DLD1 (cell line): Measurements from ENCODE around the gene NCOR1.
"Not testable (repeated sequence)": the region's sequence is repeated elsewhere in the genome, so short reads cannot be mapped to it uniquely, and the experiment has no call there.

Experiments used
- in situ Hi-C: cut with HindIII; loops from 2 replicates; pipeline ENCODE4 v1.10.0; 2017; ENCODE audit warnings: low sequenced_read_pairs

NCOR1 gene

GRCh38 chr17:16215965-16216316, 607 bp upstream of the NCOR1 start:
- in situ Hi-C loops: no loop called here

- in situ Hi-C loops: no loop called here
Observed at GRCh38 chr17:16215002-16215272, 397 bp downstream of the NCOR1 start.

GRCh38 chr17:16214190-16215001, 938 bp downstream of the NCOR1 start:
- in situ Hi-C loops: no loop called here

- in situ Hi-C loops: no loop called here
Observed at GRCh38 chr17:16212793-16213192, 2.5 kb downstream of the NCOR1 start.

- in situ Hi-C loops: no loop called here
Observed at GRCh38 chr17:16211590-16211989, 3.7 kb downstream of the NCOR1 start.

- in situ Hi-C loops: not testable (repeated sequence)
Observed at GRCh38 chr17:16204763-16205162, 10.6 kb downstream of the NCOR1 start.

GRCh38 chr17:16202554-16203500, 12.5 kb downstream of the NCOR1 start:
- in situ Hi-C loops: not testable (repeated sequence)

GRCh38 chr17:16201693-16202131, 13.6 kb downstream of the NCOR1 start:
- in situ Hi-C loops: not testable (repeated sequence)

- in situ Hi-C loops: no loop called here
Observed at GRCh38 chr17:16199093-16199492, 16.2 kb downstream of the NCOR1 start.

GRCh38 chr17:16197276-16197675, 18.1 kb downstream of the NCOR1 start:
- in situ Hi-C loops: no loop called here

- in situ Hi-C loops: not testable (repeated sequence)
Observed at GRCh38 chr17:16194307-16194835, 21.0 kb downstream of the NCOR1 start.

- in situ Hi-C loops: no loop called here
Observed at GRCh38 chr17:16191604-16192003, 23.7 kb downstream of the NCOR1 start.

- in situ Hi-C loops: no loop called here
Observed at GRCh38 chr17:16190703-16191360, 24.5 kb downstream of the NCOR1 start.

GRCh38 chr17:16189791-16190348, 25.5 kb downstream of the NCOR1 start:
- in situ Hi-C loops: no loop called here

- in situ Hi-C loops: no loop called here
Observed at GRCh38 chr17:16187642-16188041, 27.7 kb downstream of the NCOR1 start.

GRCh38 chr17:16181581-16181980, 33.8 kb downstream of the NCOR1 start:
- in situ Hi-C loops: no loop called here

GRCh38 chr17:16178836-16179235, 36.5 kb downstream of the NCOR1 start:
- in situ Hi-C loops: no loop called here

GRCh38 chr17:16171613-16172012, 43.7 kb downstream of the NCOR1 start:
- in situ Hi-C loops: no loop called here

GRCh38 chr17:16166766-16167165, 48.6 kb downstream of the NCOR1 start:
- in situ Hi-C loops: not testable (repeated sequence)

- in situ Hi-C loops: no loop called here
Observed at GRCh38 chr17:16158714-16159113, 56.6 kb downstream of the NCOR1 start.

GRCh38 chr17:16155536-16155935, 59.8 kb downstream of the NCOR1 start:
- in situ Hi-C loops: no loop called here
